GM06990 (cell line): ENCODE measurements around the gene KRT72.

Source experiments
- DNase-seq: peaks from one replicate; pipeline ENCODE4 v3.0.0-alpha.2; 2011; ENCODE audit not compliant: insufficient read length; ENCODE audit errors: extremely low read depth
- H3K27me3 ChIP-seq: replicated peaks from 2 replicates; pipeline ENCODE4 v1.6.0; 2011; ENCODE audit warnings: low read length; ENCODE audit not compliant: control insufficient read depth, insufficient read depth
- H3K36me3 ChIP-seq: 2 replicates; pipeline ENCODE4 v1.5.1; 2011; ENCODE audit warnings: low read length; ENCODE audit not compliant: control insufficient read depth, insufficient read depth
- H3K4me3 ChIP-seq: replicated peaks from 2 replicates; pipeline ENCODE4 v1.5.1; 2011; ENCODE audit warnings: low read depth, mild to moderate bottlenecking, control low read depth, low read length
- TF ChIP-seq, protein P1 (sequence below): IDR thresholded peaks from 2 replicates; pipeline ENCODE4 v1.5.1; 2011; ENCODE audit warnings: low read length, control low read depth, mild to moderate bottlenecking, inconsistent platforms; ENCODE audit not compliant: insufficient read depth, poor library complexity, severe bottlenecking

The KRT72 gene

GRCh38 chr12:52646613-52647012, 45.4 kb upstream of the KRT72 start:
- H3K36me3 ChIP-seq = no peaks in the 10 kb centered on the region
- TF ChIP-seq, protein P1, sequence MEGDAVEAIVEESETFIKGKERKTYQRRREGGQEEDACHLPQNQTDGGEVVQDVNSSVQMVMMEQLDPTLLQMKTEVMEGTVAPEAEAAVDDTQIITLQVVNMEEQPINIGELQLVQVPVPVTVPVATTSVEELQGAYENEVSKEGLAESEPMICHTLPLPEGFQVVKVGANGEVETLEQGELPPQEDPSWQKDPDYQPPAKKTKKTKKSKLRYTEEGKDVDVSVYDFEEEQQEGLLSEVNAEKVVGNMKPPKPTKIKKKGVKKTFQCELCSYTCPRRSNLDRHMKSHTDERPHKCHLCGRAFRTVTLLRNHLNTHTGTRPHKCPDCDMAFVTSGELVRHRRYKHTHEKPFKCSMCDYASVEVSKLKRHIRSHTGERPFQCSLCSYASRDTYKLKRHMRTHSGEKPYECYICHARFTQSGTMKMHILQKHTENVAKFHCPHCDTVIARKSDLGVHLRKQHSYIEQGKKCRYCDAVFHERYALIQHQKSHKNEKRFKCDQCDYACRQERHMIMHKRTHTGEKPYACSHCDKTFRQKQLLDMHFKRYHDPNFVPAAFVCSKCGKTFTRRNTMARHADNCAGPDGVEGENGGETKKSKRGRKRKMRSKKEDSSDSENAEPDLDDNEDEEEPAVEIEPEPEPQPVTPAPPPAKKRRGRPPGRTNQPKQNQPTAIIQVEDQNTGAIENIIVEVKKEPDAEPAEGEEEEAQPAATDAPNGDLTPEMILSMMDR = no peak
- DNase-seq = no peak
- H3K4me3 ChIP-seq = no peak overlapping the region
- H3K27me3 ChIP-seq = no peaks in the 10 kb centered on the region; the same call in 1 of the 2 replicates

GRCh38 chr12:52645982-52646381, 44.7 kb upstream of the KRT72 start:
- no peaks in the 10 kb centered on the region; the same call in 1 of the 2 replicates for H3K27me3 ChIP-seq
- no peak for DNase-seq

DNA sequence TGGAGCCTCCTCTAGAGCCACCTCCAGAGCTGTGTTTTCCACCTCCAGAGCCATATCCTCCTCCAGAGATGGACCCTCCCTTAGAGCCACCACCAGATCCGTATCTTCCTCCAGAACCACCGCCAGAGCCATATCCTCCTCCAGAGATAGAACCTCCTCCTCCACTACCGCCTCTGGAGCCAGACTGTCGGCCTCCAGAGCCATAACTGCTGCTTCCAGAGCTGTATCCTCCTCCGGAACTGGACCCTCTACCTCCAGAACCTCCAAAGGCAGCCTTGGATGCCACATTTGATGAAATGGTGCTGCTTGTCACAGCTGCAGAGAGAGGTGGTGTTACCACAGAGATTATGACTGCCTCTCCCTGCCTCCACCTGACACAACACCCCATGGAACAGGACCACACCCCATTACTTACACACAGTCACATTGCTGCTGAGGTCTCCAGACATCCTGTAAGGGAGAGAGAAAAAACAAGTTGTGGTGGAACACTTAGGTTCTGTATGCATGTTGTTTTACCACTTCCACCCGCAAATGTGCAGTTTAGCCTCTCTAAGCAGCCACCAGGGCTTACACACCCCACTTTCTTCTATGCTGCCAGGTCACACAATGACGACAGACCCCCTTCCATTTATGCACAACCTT, 44.0 kb upstream of the KRT72 start:
- Histone ChIP-seq H3K36me3 (no peaks in the 10 kb centered on the region), H3K4me3 (no peak overlapping the region), H3K27me3 (no peaks in the 10 kb centered on the region; the same call in 1 of the 2 replicates)
- DNase-seq = no peak
- TF ChIP-seq, protein P1 = no peak

More at GRCh38 chr12:52645982-52646381, 44.7 kb upstream of the KRT72 start:
- no peak overlapping the region for H3K4me3 ChIP-seq
- H3K36me3 ChIP-seq = no peaks in the 10 kb centered on the region
- TF ChIP-seq, protein P1 = no peak

GRCh38 chr12:52644078-52644415, 42.8 kb upstream of the KRT72 start:
- TF ChIP-seq, protein P1 = no peak

DNA sequence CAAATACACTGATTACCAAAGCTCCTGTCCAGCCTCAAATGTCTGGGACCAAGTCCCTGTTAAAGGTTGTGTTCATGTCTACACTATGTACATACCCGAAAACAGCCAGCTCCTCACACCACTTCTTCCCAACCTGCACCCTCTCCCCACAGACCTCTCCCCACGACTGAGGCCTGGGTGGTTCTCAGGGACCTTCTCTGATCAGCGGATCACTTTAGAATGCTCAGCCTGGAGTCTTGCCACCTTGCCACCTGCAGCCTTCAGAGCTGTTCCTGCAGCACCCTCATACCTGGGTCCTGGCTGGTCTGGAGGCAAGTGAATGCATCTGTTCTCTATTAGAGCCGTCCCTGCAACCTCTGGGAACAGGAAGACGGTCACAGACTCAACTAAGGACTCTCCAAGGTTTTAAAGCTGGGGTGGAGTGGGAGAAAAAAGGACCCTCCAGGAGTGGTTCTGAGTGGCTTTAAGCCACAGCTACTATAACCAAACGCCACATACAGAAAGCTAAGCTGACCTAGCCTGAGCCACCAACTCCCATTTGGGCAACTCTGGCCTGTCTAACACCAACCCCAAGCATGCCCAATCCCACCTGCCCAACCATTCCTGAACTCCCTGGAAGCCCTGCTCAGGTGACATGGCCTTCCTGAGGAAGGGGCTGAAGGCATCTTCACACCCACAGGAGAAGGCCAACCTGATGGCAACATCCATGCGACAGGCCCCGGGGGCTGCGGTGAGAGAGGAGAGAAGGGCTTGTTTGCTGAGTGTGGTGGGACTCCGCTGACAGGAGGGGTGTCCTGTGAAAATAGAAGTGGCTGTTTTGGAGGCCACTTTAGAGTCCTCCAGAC, 42.2 kb upstream of the KRT72 start:
- no peak for DNase-seq
- Histone ChIP-seq H3K4me3 (no peak overlapping the region), H3K27me3 (no peaks in the 10 kb centered on the region; the same call in 1 of the 2 replicates), H3K36me3 (no peaks in the 10 kb centered on the region)
- TF ChIP-seq, protein P1 = no peak

More at GRCh38 chr12:52644078-52644415, 42.8 kb upstream of the KRT72 start:
- Histone ChIP-seq H3K4me3 (no peak overlapping the region), H3K36me3 (no peaks in the 10 kb centered on the region), H3K27me3 (no peaks in the 10 kb centered on the region; the same call in 1 of the 2 replicates)
- no peak for DNase-seq
